GM19455 (cell line): ENCODE measurements around the gene BHLHE23.

Source experiments
- ATAC-seq: cut with Tn5 transposase; IDR thresholded peaks from one replicate; pipeline ENCODE4 v1.9.1; 2021; ENCODE audit not compliant: unreplicated experiment

The BHLHE23 gene

GRCh38 chr20:63026582-63027165 is 19.9 kb upstream of the BHLHE23 start:
- ATAC-seq = no peak

GRCh38 chr20:63025534-63026331 is 19.0 kb upstream of the BHLHE23 start:
- no peak for ATAC-seq

- ATAC-seq = no peak
Observed at GRCh38 chr20:63024573-63025392, 18.0 kb upstream of the BHLHE23 start.

GRCh38 chr20:63023936-63024571 is 17.3 kb upstream of the BHLHE23 start:
- ATAC-seq = no peak

GRCh38 chr20:63023071-63023935 is 16.5 kb upstream of the BHLHE23 start:
- ATAC-seq = no peak

GRCh38 chr20:63022501-63022900 is 15.7 kb upstream of the BHLHE23 start:
- ATAC-seq = no peak

GRCh38 chr20:63021356-63022321 is 14.9 kb upstream of the BHLHE23 start:
- no peak for ATAC-seq

GRCh38 chr20:63020681-63021080 is 13.9 kb upstream of the BHLHE23 start:
- ATAC-seq = no peak

- no peak for ATAC-seq
Observed at GRCh38 chr20:63017826-63018411, 11.2 kb upstream of the BHLHE23 start.

GRCh38 chr20:63017076-63017825 is 10.5 kb upstream of the BHLHE23 start:
- no peak for ATAC-seq

GRCh38 chr20:63016514-63017075 is 9.8 kb upstream of the BHLHE23 start:
- no peak for ATAC-seq

GRCh38 chr20:63015662-63016361 is 9.0 kb upstream of the BHLHE23 start:
- no peak for ATAC-seq

- no peak for ATAC-seq
Observed at GRCh38 chr20:63015147-63015661, 8.4 kb upstream of the BHLHE23 start.

- ATAC-seq = no peak
Observed at GRCh38 chr20:63014710-63015109, 7.9 kb upstream of the BHLHE23 start.

GRCh38 chr20:63014287-63014686 is 7.5 kb upstream of the BHLHE23 start:
- no peak for ATAC-seq

- no peak for ATAC-seq
Observed at GRCh38 chr20:63013207-63013606, 6.4 kb upstream of the BHLHE23 start.

GRCh38 chr20:63011798-63012197 is 5.0 kb upstream of the BHLHE23 start:
- ATAC-seq = no peak
